ENCODE measurements around the gene SHB. TPM values are rescaled to one million over a fixed set of nuclear protein-coding genes. Genes with fewer than 3 reads are reported as not detected.

Gene SHB
- total RNA-seq, 4 donors from 2014 or later: 9.7 to 17.5 (median 14.2) TPM

DNA sequence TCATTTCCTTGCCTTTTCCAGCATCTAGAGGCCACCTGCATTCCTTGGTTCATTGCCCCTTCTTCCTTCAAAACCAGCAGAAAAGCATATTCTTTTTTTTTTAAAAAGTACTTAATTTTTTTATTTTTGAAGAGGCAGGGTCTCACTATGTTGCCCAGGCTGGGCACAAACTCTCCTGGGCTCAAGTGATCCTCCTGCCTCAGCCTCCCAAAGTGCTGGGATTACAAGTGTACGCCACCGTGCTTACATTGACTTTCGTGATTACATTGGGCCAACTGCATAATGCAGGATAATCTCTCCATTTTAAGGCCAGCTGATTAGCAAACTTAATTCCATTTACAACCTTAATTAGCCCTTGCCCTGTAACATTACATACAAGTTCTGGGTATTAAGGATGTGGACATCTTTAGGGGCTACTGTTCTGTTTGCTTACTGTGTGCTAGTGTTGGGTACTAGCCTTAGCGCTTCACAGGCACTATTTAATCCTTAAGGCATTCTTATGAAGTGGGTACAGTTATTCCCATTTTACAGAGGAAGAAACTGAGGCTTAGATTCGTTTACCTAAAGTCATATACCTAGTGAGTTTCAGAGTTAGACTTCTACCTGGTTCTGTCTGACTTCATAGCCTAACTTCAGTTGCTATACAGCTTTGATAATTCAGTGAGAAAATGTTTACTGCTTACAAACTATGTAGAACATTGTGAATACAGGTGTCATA lies 198.8 kb downstream of the SHB start:
- Histone ChIP-seq H3K27ac (no peak overlapping the region), H3K9me3 (no peaks in the 10 kb centered on the region), H3K36me3 (peaks cover 0 to 14% of the 10 kb centered on the region in 2 donors), H3K27me3 (no peaks in the 10 kb centered on the region), H3K4me1 (no peaks in the 10 kb centered on the region), H3K4me3 (no peak overlapping the region)
- WGBS, 2 donors (ENCODE audit: low coverage in 1 of 2): 86 to 95% methylated on average over 5 of the region's 5 CpGs
- ATAC-seq: no peak
- no peak for TF ChIP-seq POLR2AphosphoS5 (IDR thresholded peaks at IDR 0.05)
- no peak for TF ChIP-seq EP300 (IDR thresholded peaks at IDR 0.05)
- TF ChIP-seq CTCF (IDR thresholded peaks at IDR 0.05): no peak
- no peak for TF ChIP-seq POLR2A (IDR thresholded peaks at IDR 0.05)

Small RNAs within 50 kb of the gene (small RNA-seq; reads per million reads assigned to genes)
- 0 reads per million in 4 donors for gene RNU7-124P

Other genes with a start within 250 kb of the SHB start
- 10 to 100 TPM; 27.5 to 43.9 (median 35.8) TPM for gene SLC25A51, start 165.1 kb downstream of the SHB start, total RNA-seq